ENCODE measurements around the gene UGT1A8.

- no peak for TF ChIP-seq POLR2A (IDR thresholded peaks at IDR 0.05; ENCODE audit: low read length)
- no peak for TF ChIP-seq GATA1 (IDR thresholded peaks at IDR 0.05; ENCODE audit: low read depth, low read length)
Observed at GRCh38 chr2:233779722-233780121, 162.3 kb downstream of the UGT1A8 start.

Measured in erythroblast (primary cell).